ENCODE measurements around the gene PRICKLE3.
A peak's percentile ranks its signal among the peaks of the same experiment; 100 is the strongest.
"Not testable (repeated sequence)": the region's sequence is repeated elsewhere in the genome, so short reads cannot be mapped to it uniquely, and the experiment has no call there.

The PRICKLE3 gene

GRCh38 chrX:49147936-49148335 is 38.2 kb downstream of the PRICKLE3 start:
- Histone ChIP-seq H3K4me3 (no peak overlapping the region), H3K27ac (no peak overlapping the region)
- no peak for DNase-seq (ENCODE audit: low spot score)
- TF ChIP-seq, protein P1, sequence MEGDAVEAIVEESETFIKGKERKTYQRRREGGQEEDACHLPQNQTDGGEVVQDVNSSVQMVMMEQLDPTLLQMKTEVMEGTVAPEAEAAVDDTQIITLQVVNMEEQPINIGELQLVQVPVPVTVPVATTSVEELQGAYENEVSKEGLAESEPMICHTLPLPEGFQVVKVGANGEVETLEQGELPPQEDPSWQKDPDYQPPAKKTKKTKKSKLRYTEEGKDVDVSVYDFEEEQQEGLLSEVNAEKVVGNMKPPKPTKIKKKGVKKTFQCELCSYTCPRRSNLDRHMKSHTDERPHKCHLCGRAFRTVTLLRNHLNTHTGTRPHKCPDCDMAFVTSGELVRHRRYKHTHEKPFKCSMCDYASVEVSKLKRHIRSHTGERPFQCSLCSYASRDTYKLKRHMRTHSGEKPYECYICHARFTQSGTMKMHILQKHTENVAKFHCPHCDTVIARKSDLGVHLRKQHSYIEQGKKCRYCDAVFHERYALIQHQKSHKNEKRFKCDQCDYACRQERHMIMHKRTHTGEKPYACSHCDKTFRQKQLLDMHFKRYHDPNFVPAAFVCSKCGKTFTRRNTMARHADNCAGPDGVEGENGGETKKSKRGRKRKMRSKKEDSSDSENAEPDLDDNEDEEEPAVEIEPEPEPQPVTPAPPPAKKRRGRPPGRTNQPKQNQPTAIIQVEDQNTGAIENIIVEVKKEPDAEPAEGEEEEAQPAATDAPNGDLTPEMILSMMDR (IDR thresholded peaks at IDR 0.05) = no peak

DNA sequence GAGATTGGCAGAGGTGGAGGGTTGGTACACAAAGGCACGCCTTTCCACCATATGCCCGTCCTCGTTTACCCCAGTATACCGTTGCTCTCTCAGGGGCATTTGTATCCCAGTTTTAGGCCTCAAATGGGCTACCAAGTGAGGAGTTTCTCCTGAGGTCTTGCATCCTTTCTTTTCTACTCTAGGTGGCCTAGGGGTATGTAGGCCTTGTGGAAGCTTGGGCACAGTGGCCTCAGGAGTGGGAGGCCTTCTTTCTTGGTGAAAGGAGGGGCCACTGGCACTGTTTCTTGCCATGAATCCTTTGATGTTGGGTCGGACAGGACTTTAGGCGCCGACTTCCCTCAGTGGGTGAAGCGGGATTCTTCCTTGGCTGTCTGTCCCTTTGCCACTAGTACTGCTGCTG is 38.9 kb downstream of the PRICKLE3 start:
- no peak overlapping the region for H3K27ac ChIP-seq
- TF ChIP-seq, protein P1 (IDR thresholded peaks at IDR 0.05) = no peak

DNA sequence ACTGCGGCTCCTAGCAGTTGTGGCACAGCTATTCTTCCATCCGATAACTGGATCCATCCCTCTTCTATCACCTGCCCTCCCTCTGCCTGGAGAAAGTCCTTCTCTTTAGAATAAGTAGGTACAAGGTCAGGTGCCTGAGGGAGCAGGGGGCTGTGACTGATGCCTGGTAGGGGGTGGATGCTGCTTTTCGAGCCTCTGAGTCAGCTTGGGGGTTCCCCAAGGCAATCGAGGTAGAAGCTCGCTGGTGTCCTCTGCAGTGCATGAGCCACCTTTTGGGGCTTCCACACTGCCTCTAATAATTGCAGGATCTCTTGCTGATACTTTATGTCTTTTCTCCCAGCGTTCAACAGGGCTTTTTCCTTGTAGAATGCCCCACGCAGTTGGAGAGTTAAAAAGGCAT is 43.0 kb downstream of the PRICKLE3 start:
- not testable (repeated sequence) for DNase-seq (ENCODE audit: low spot score); H3K4me3 ChIP-seq; H3K27ac ChIP-seq

More for the DNA sequence above, 38.9 kb downstream of the PRICKLE3 start:
- H3K4me3 ChIP-seq = no peak overlapping the region
- no peak for DNase-seq (ENCODE audit: low spot score)

- H3K4me3 ChIP-seq; DNase-seq (ENCODE audit: low spot score); H3K27ac ChIP-seq: not testable (repeated sequence)
- TF ChIP-seq, protein P1 (IDR thresholded peaks at IDR 0.05) = peak; percentile 38
These were observed 43.9 kb downstream of the PRICKLE3 start for GRCh38 chrX:49142264-49142663.

GRCh38 chrX:49139713-49140112 is 46.5 kb downstream of the PRICKLE3 start:
- H3K4me3 ChIP-seq = no peak overlapping the region
- H3K27ac ChIP-seq = no peak overlapping the region
- TF ChIP-seq, protein P1 (IDR thresholded peaks at IDR 0.05) = no peak
- no peak for DNase-seq (ENCODE audit: low spot score)

DNA sequence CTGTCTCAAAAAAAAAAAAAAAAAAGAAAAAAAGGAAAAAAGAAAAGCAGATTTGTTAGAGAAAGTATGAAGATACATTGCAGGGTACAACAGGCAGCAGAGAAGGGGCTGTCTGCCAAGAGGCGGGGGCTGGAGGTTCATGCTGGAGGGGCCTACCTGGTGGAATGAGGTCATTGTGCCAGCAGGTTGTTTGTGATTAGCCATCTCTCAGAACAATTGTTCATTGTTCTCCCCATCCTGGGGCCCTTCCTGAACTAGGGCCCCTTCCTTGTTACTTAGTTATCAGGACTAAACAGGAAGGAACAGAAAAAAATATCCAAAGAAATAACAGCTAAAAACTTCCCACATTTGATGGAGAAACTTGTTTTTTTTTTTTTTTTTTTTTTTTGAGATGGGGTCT is 48.7 kb downstream of the PRICKLE3 start:
- no peak for DNase-seq (ENCODE audit: low spot score)

GRCh38 chrX:49133759-49134158 is 52.4 kb downstream of the PRICKLE3 start:
- TF ChIP-seq, protein P1 (IDR thresholded peaks at IDR 0.05) = no peak
- Histone ChIP-seq H3K4me3 (no peak overlapping the region), H3K27ac (no peak overlapping the region)
- no peak for DNase-seq (ENCODE audit: low spot score)

More for the DNA sequence above, 48.7 kb downstream of the PRICKLE3 start:
- TF ChIP-seq, protein P1 (IDR thresholded peaks at IDR 0.05) = no peak
- no peak overlapping the region for H3K4me3 ChIP-seq
- H3K27ac ChIP-seq = no peak overlapping the region

- H3K4me3 ChIP-seq; H3K27ac ChIP-seq; DNase-seq (ENCODE audit: low spot score): not testable (repeated sequence)
These were observed 53.9 kb downstream of the PRICKLE3 start for GRCh38 chrX:49132275-49132674.

Data from coronary artery (tissue), 2 donors.